Activated gamma-delta T cell (primary cell): ENCODE results near the gene EGLN1.

Experiments
- DNase-seq: peaks from one replicate; lab custom pipeline; 2025; lab: John Stamatoyannopoulos, UW

EGLN1 gene

GRCh38 chr1:231332761-231333160 lies 89.3 kb downstream of the EGLN1 start:
- DNase-seq = no peak

- no peak for DNase-seq
Observed at GRCh38 chr1:231329483-231329882, 92.6 kb downstream of the EGLN1 start.

GRCh38 chr1:231327617-231328016 lies 94.5 kb downstream of the EGLN1 start:
- DNase-seq = no peak

- no peak for DNase-seq
Observed at GRCh38 chr1:231326248-231326647, 95.8 kb downstream of the EGLN1 start.

- DNase-seq = no peak
Observed at GRCh38 chr1:231324660-231325059, 97.4 kb downstream of the EGLN1 start.

GRCh38 chr1:231322880-231323530 lies 99.1 kb downstream of the EGLN1 start:
- no peak for DNase-seq

- DNase-seq = no peak
Observed at GRCh38 chr1:231319080-231319479, 103.0 kb downstream of the EGLN1 start.

GRCh38 chr1:231318568-231318967 lies 103.5 kb downstream of the EGLN1 start:
- no peak for DNase-seq

- DNase-seq = no peak
Observed at GRCh38 chr1:231318015-231318355, 104.1 kb downstream of the EGLN1 start.

- DNase-seq = no peak
Observed at GRCh38 chr1:231317306-231318014, 104.6 kb downstream of the EGLN1 start.

- no peak for DNase-seq
Observed at GRCh38 chr1:231315887-231316286, 106.2 kb downstream of the EGLN1 start.
